Kidney glomerular epithelial cell (primary cell): Measurements from ENCODE around the gene KRTAP15-1.

Experiments used
- DNase-seq: peaks from one replicate; lab custom pipeline; 2025; lab: John Stamatoyannopoulos, UW

KRTAP15-1 gene

DNA sequence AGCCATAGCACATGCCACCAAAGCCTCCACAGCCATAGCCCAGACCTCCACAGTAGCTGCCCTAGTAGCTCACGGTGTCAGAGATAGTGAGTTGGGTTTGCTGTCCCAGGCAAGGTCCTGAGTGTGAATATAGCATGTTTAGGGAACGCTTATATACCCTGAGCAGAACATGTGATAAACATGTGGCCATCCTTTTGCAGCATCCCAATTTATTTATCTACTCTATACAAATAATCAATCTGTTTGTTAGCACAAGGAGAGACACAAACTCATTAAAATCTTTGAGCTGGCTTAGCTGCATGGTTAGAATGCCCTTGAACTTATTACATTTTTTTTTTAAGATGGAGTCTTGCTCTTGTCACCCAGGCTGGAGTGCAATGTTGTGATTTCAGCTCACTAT lies 47.3 kb downstream of the KRTAP15-1 start, which contains the start of gene KRTAP19-2:
Gene KRTAP19-2 (minus strand): TSS at position 101 of the 400 bp plus-strand sequence. CDS start 88 bp downstream, at position 13.
- no peak for DNase-seq
